HAP-1 (cell line): ENCODE results near the gene INF2.

Experiments
- DNase-seq, 2 experiments: peaks; one replicate each; pipeline ENCODE4 v3.0.0-alpha.2; 2016 to 2020; ENCODE audit warnings: low spot score in 2 of 2
- H3K27me3 ChIP-seq: fragments of 250-450 bp; sonication (Bioruptor Pico); 2 replicates; pipeline ENCODE4 v1.5.1; 2020; ENCODE audit warnings: low read depth, mild to moderate bottlenecking, moderate library complexity
- H3K36me3 ChIP-seq: fragments of 250-450 bp; sonication (Bioruptor Pico); replicated peaks from 2 replicates; pipeline ENCODE4 v1.5.1; 2020; ENCODE audit warnings: mild to moderate bottlenecking
- H3K4me1 ChIP-seq: fragments of 250-450 bp; sonication (Bioruptor Pico); 2 replicates; pipeline ENCODE4 v1.5.1; 2020; ENCODE audit warnings: mild to moderate bottlenecking
- H3K4me3 ChIP-seq: fragments of 250-450 bp; sonication (Bioruptor Pico); 2 replicates; pipeline ENCODE4 v1.5.1; 2020; ENCODE audit warnings: mild to moderate bottlenecking, moderate library complexity
- H3K9me3 ChIP-seq: fragments of 250-450 bp; sonication (Bioruptor Pico); 2 replicates; pipeline ENCODE4 v1.5.1; 2020; ENCODE audit warnings: mild to moderate bottlenecking, moderate library complexity
- in situ Hi-C: fragments of 300-500 bp; cut with MboI; formaldehyde crosslinking; loops from 3 replicates; pipeline ENCODE4 v1.14.3; 2020; ENCODE audit warnings: low sequenced_read_pairs, inconsistent platforms, mixed read lengths

INF2 gene

GRCh38 chr14:104685216-104685997, 4.0 kb upstream of the INF2 start:
- Histone ChIP-seq H3K27me3 (no peaks in the 10 kb centered on the region), H3K36me3 (no peaks in the 10 kb centered on the region), H3K4me1 (peaks cover 13% of the 10 kb centered on the region), H3K9me3 (no peaks in the 10 kb centered on the region), H3K4me3 (no peak overlapping the region)
- in situ Hi-C loops, result no loop called here
- DNase-seq, result no peak

- Histone ChIP-seq H3K9me3 (no peaks in the 10 kb centered on the region), H3K27me3 (no peaks in the 10 kb centered on the region), H3K36me3 (peaks cover 3% of the 10 kb centered on the region; the same call in 1 of the 2 replicates), H3K4me3 (no peak overlapping the region), H3K4me1 (peaks cover 18% of the 10 kb centered on the region)
- no peak for DNase-seq
- in situ Hi-C loops, result no loop called here
These were observed 3.3 kb upstream of the INF2 start for GRCh38 chr14:104685998-104686610.

- Histone ChIP-seq H3K27me3 (no peaks in the 10 kb centered on the region), H3K36me3 (peaks cover 9% of the 10 kb centered on the region), H3K4me3 (no peak overlapping the region), H3K4me1 (peaks cover 12% of the 10 kb centered on the region), H3K9me3 (no peaks in the 10 kb centered on the region)
- DNase-seq, result no peak
- in situ Hi-C loops, result no loop called here
These were observed 2.5 kb upstream of the INF2 start for GRCh38 chr14:104686624-104687517.

- in situ Hi-C loops, result no loop called here
- peaks cover 9% of the 10 kb centered on the region for H3K36me3 ChIP-seq
- no peak for DNase-seq
- peaks cover 9% of the 10 kb centered on the region for H3K4me1 ChIP-seq
- no peaks in the 10 kb centered on the region for H3K9me3 ChIP-seq
- H3K27me3 ChIP-seq, result no peaks in the 10 kb centered on the region
- no peak overlapping the region for H3K4me3 ChIP-seq
These were observed 1.6 kb upstream of the INF2 start for GRCh38 chr14:104687601-104688504.

GRCh38 chr14:104688505-104689108, 811 bp upstream of the INF2 start:
- Histone ChIP-seq H3K9me3 (no peaks in the 10 kb centered on the region), H3K4me1 (peaks cover 9% of the 10 kb centered on the region), H3K36me3 (peaks cover 9% of the 10 kb centered on the region), H3K4me3 (peak overlapping the region; percentile 67), H3K27me3 (no peaks in the 10 kb centered on the region)
- DNase-seq, result no peak
- in situ Hi-C loops, result no loop called here

GRCh38 chr14:104689881-104690711, 678 bp downstream of the INF2 start:
- Histone ChIP-seq H3K27me3 (no peaks in the 10 kb centered on the region), H3K4me1 (peaks cover 9% of the 10 kb centered on the region), H3K9me3 (no peaks in the 10 kb centered on the region), H3K36me3 (peaks cover 9% of the 10 kb centered on the region), H3K4me3 (peak overlapping the region; percentile 67)
- no peak for DNase-seq
- in situ Hi-C loops, result no loop called here

GRCh38 chr14:104690861-104691455, 1.5 kb downstream of the INF2 start:
- peak overlapping the region; percentile 67 for H3K4me3 ChIP-seq
- in situ Hi-C loops, result no loop called here
- peaks cover 13% of the 10 kb centered on the region for H3K36me3 ChIP-seq
- no peaks in the 10 kb centered on the region for H3K9me3 ChIP-seq
- H3K27me3 ChIP-seq, result no peaks in the 10 kb centered on the region
- no peak for DNase-seq
- peaks cover 9% of the 10 kb centered on the region for H3K4me1 ChIP-seq

- Histone ChIP-seq H3K27me3 (no peaks in the 10 kb centered on the region), H3K36me3 (peaks cover 17% of the 10 kb centered on the region), H3K4me3 (no peak overlapping the region), H3K4me1 (peaks cover 9% of the 10 kb centered on the region), H3K9me3 (no peaks in the 10 kb centered on the region)
- in situ Hi-C loops, result no loop called here
- DNase-seq, result no peak
These were observed 2.3 kb downstream of the INF2 start for GRCh38 chr14:104691546-104692260.

GRCh38 chr14:104692261-104692938, 3.0 kb downstream of the INF2 start:
- Histone ChIP-seq H3K4me3 (no peak overlapping the region), H3K4me1 (peaks cover 9% of the 10 kb centered on the region)
- no peak for DNase-seq

GRCh38 chr14:104692939-104693315, 3.5 kb downstream of the INF2 start:
- in situ Hi-C loops, result no loop called here
- no peak for DNase-seq
- Histone ChIP-seq H3K27me3 (no peaks in the 10 kb centered on the region), H3K4me1 (peaks cover 9% of the 10 kb centered on the region), H3K9me3 (no peaks in the 10 kb centered on the region), H3K36me3 (peaks cover 20% of the 10 kb centered on the region), H3K4me3 (no peak overlapping the region)

More at GRCh38 chr14:104692261-104692938, 3.0 kb downstream of the INF2 start:
- Histone ChIP-seq H3K9me3 (no peaks in the 10 kb centered on the region), H3K27me3 (no peaks in the 10 kb centered on the region), H3K36me3 (peaks cover 20% of the 10 kb centered on the region)
- in situ Hi-C loops, result no loop called here
